GM19328 (cell line): Measurements from ENCODE around the gene LARGE2.
"Not testable (repeated sequence)": the region's sequence is repeated elsewhere in the genome, so short reads cannot be mapped to it uniquely, and the experiment has no call there.

ENCODE experiments used
- ATAC-seq: cut with Tn5 transposase; IDR thresholded peaks from one replicate; pipeline ENCODE4 v1.9.1; 2021; ENCODE audit warnings: mild to moderate bottlenecking, moderate library complexity; ENCODE audit not compliant: unreplicated experiment

LARGE2 gene

DNA sequence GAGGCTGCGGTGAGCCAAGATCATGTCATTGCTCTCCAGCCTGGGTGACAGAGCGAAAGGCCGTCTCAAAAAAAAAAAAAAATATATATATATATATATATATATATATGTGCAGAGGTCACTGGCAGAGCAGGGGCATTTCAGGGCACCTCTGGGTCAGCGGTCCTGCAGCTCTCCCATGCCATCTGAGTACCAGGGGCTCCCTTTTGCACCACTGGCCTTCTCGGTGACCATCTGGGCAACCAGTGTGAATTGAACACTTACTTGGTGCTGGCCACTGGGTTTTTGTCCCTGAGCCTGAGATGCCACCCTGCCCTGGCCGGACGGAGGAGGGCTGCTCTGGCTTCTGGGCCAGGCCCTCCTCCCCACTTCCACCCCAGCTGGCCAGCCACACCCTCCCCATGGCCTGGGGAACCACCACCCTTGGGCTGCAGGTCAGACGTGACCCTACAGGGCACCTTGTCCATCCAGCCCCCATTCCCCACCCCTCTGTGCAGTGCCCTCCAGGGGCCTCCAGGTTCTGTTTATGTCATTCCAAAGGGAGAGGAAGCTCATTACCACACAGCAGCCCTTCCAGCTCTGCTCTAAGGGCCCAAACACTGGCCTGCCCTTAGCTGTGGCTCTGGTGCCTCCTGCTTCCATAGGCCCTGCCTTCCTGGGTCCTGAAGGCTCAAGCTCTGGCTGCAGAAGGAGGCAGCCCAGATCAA is 26.8 kb upstream of the LARGE2 start:
- no peak for ATAC-seq

DNA sequence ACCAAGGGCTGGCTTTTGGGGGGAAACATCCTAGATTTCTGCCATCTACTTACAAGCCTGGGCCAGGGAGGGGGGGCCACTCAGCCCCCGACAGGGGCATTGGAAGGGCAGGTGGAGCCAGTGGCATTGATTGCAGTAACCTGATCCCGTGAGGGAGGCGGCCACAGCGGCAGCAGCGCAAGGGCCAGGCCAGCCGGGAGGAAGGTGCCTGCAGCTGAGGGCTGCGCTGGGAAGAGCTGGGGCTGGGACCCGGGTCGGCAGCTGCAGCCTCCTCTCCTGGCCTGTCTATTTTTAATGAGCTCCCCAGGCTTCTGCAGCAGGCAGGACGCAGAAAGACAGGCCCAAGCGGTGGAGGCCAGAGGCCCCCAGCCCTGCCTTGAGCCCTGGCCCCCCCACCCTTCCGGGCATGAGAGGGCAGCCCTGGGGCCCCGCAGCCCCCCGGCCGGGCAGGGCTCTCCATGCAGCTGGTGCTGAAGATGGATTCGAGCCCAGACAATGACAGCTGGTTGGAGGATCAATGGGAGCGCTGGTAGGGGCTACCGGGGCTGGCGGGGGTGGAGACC is 26.0 kb upstream of the LARGE2 start:
- ATAC-seq = no peak

DNA sequence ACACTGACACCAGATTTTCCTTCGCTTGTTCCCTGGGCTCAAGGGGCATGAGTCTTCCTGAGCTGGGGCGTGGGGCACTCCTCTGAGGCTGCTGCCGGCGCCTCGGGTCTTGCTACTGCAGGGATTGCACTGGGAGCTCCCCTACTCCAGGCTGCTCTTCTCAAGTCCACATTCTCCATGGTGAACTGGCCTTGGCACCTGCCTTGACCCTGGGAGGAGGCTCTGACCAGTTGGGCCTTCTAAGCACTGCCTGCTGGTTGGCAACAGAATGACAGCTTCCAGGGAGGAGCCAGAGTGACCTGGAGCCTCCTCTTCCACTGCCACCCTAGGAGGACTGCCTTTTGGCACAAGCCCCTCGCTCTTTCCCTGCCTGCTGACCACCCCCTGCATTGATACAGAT is 24.9 kb upstream of the LARGE2 start:
- ATAC-seq = no peak

DNA sequence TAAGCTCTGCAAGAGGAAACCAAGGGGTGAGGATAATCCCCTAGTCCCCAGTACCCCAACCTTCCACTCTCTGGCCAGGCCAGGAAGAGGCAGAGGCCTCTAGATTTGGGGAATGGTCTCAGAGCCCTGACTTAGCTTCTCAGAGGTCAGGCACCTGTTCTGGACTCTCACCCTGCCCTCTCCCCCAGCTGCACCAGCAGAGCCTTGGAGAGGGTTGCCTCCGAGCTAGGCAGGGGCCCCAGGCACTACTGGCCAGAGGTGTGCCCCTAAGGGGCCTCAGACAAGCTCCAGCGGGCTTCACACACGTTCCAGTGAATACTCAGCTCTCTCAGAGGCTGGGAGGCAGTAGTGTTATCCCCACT is 23.4 kb upstream of the LARGE2 start:
- ATAC-seq = no peak

DNA sequence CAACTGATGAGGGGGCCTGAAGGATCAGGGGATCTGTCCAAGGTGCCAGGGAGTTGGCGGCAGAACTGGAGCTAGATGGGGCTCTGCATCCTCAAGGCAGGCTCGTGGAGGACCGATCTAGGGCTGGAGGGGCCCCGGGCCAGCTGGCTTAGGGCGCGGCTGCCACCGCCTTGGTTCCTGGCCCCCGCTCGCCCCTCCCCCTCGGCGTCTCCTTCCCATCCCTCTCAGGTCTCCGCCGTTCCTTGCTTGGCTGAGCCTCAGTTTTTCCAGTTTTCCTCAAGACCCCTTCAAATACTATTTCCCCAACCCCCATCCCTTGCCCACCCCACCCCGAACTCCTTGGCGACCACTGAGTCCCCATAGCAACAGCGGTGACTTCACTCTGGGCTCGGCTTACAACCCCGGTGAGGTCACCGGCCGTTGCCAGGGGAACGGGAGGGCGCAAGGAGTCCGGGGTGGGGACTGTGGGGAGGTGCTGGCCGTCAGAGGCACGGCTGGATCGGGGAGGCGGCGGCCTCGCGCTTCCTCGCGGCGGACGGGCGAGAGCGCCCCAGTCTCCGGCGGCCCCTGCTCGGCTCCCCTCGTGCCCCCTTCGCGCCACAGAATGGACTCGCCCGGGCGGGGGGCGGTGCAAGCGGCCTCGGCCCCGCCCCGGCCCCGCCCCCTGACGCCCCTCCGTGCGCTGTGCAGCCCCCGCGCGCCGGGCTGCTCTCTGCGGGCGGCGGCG is 22.8 kb upstream of the LARGE2 start:
- ATAC-seq = no peak

DNA sequence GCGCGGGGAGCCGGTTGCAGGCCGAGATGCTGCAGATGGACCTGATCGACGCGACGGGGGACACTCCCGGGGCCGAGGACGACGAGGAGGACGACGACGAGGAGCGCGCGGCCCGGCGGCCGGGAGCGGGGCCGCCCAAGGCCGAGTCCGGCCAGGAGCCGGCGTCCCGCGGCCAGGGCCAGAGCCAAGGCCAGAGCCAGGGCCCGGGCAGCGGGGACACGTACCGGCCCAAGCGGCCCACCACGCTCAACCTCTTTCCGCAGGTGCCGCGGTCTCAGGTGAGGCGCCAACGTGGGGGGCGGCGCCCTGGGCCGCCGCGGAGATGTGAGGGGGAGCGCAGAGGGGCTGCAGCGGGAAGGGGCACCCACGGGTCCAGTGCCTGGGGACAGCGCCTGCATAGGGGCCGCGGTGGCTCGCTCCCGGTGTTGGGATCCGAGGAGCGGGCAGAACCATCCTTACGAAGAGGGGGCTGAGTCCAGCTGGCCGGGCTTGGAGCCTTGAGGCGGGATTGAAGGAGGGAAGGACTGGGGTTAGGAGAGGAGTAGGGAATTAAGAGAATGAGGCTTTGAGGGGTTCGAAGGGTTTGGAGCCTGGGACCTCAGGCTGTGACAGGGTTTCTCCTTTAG is 22.2 kb upstream of the LARGE2 start:
- ATAC-seq = not testable (repeated sequence)

DNA sequence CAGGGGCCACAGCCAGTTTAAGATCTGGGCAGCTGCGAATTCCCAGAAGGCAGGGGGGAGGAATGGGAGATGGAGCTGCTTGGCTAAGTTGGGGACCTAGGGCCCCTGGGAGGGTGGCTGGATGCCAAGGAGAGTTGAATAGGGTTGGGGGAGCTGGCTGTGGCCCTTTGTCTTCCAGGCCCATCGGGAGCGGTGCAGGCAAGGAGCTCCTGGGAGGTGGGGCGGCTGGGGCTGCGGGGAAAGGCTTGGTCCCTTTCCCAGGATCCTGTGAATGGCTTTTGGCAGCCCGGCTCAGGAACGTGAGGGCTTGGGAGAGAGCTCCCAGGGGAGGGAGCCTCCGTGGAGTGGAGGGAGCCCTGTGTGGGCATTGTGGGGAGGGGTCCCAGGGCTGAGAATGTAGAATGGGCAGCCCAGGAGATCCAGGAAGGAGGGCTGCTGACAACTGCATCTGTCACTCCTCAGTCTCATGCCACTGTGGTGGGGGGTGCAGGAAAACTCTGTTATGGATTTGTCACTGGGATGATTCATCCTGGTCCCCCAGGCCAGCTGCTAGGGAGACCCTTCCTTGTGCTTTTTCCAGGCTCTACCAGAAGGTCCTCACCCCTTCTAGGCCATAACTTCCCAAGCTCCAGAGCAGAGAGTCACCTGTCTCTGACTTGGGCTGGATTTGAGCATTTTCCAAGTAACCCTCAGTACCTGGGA is 21.4 kb upstream of the LARGE2 start:
- no peak for ATAC-seq

DNA sequence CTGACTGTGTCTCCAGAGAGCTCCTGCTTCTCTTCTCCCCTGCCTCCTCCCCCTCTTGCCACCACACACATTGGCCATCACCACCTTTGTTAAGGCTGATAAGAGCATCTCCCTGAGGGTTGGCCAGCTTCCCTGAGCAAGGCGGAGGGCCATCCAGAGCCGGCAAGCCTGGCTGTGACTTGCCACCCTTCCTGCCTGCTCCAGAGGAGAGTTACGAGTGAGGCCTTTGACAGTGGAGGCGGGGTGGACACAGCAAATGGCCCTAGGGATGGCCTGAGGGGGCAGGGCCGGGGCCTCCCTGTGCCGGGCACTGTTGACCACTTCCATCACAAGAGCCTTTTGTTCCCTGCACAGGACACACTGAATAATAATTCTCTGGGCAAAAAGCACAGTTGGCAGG is 20.8 kb upstream of the LARGE2 start:
- no peak for ATAC-seq

DNA sequence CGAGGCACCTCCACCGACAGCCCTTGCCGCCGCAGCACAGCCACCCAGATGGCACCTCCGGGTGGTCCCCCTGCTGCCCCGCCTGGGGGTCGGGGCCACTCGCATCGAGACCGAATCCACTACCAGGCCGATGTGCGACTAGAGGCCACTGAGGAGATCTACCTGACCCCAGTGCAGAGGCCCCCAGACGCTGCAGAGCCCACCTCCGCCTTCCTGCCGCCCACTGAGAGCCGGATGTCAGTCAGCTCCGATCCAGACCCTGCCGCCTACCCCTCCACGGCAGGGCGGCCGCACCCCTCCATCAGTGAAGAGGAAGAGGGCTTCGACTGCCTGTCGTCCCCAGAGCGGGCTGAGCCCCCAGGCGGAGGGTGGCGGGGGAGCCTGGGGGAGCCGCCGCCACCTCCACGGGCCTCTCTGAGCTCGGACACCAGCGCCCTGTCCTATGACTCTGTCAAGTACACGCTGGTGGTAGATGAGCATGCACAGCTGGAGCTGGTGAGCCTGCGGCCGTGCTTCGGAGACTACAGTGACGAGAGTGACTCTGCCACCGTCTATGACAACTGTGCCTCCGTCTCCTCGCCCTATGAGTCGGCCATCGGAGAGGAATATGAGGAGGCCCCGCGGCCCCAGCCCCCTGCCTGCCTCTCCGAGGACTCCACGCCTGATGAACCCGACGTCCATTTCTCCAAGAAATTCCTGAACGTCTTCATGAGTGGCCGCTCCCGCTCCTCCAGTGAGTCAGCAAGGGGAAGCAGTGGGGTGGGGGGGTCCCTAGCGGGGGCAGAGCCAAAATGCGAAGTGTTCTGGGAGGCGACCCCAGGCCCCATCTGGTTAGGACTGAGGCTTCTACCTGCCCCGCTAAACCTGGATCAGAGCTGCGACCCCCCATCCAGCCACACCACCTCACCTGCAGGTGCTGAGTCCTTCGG is 19.7 kb upstream of the LARGE2 start:
- ATAC-seq = no peak

DNA sequence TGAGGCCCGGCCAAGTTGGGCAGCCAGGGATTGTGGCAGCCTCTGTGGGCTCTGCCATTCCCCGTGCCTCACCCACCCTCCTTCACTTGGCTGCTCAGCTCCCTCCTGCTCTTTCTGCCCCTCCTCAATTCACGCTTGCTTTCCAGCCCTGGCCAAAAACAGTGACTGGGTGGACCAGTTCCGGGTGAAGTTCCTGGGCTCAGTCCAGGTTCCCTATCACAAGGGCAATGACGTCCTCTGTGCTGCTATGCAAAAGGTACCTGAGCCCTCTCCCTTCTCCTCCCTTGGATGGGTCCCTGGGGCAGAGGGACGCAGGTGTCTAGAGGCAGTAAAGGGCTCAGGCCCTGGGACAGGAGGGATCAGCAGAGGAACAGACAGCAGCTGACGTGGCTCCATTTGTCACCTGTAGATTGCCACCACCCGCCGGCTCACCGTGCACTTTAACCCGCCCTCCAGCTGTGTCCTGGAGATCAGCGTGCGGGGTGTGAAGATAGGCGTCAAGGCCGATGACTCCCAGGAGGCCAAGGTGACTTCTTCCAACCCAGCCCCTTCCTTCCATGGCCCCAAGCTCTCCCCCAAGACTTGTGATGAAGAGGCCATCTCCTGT is 18.0 kb upstream of the LARGE2 start:
- no peak for ATAC-seq

DNA sequence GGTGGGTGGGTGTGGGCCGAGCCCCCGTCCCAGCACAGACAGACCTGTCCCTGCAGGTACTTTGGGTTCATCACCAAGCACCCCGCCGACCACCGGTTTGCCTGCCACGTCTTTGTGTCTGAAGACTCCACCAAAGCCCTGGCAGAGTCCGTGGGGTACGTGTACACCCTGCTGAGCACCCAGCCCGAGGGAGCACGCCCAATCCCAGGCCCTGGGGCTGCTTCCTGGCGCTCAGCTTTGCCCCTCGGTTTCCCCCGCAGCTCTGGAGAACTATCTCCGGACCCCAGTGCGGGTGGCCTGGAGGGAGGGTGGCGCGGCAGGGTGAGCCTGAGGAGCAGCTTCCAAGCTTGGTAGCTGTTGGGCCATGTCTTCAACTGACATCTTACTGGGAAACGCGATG is 17.4 kb upstream of the LARGE2 start:
- no peak for ATAC-seq

DNA sequence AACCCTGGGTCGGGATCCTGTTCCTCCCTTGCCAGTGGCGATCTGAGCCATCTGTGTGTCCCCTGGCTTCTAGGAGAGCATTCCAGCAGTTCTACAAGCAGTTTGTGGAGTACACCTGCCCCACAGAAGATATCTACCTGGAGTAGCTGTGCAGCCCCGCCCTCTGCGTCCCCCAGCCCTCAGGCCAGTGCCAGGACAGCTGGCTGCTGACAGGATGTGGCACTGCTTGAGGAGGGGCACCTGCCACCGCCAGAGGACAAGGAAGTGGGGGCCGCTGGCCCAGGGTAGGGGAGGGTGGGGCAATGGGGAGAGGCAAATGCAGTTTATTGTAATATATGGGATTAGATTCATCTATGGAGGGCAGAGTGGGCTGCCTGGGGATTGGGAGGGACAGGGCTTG is 16.9 kb upstream of the LARGE2 start:
- ATAC-seq = not testable (repeated sequence)

DNA sequence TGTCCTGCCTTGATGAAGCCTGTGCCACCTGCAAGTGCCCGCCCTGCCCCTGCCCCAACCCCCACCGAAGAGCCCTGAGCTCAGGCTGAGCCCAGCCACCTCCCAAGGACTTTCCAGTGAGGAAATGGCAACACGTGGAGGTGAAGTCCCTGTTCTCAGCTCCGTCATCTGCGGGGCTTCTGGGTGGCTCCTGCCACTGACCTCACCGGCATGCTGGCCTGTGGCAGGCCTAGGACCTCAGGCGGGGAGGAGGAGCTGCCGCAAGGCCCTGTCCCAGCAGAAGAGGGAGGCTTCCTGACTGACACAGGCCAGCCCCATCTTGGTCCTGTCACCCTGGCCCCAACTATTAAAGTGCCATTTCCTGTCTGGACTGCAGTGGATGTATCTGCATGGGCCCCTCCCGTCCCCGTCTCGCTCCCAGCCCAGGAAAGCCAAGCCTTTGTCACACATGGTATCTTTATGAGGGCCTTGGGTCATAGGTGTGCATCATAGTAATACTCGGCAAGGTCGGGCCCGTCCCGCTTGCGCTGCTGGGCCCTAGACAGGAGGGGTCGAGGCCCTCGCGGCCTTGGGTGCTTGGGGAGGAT is 16.3 kb upstream of the LARGE2 start:
- no peak for ATAC-seq

DNA sequence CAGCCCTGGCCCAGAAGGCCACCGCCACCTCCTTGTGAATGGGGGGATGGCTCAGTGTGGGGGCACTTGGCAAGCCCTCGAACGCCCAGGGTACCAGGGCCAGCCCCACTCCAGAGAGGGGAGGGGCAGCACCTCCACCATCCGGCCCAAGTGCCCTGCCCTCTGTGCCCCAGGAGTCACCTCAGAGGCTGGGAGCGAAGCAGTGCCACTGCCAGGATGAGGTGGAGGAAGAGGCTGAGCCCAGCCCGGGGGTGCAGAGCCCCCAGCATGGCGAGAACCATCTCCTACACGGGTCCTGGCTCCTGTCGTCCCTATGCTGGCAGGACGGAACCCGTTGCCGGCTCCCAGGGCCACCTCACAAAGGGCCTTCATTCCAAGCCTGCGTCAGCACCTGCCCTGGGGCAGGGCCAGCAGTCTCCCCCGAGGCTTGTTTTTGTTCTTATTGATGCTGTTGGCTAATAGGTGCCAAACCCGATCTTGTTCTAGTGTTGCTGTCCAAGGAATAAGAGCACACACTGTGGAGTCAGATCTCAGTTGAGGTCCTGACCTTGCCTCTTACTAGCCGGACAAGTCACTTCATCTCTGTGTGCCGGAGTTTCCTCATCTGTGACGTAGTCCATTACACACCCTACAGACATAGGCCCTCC is 15.4 kb upstream of the LARGE2 start, which contains the start of gene FREY1:
TSS of gene FREY1 (minus strand) at position 307 of the 647 bp plus-strand sequence. CDS start at position 281, 26 bp downstream.
- ATAC-seq = no peak

DNA sequence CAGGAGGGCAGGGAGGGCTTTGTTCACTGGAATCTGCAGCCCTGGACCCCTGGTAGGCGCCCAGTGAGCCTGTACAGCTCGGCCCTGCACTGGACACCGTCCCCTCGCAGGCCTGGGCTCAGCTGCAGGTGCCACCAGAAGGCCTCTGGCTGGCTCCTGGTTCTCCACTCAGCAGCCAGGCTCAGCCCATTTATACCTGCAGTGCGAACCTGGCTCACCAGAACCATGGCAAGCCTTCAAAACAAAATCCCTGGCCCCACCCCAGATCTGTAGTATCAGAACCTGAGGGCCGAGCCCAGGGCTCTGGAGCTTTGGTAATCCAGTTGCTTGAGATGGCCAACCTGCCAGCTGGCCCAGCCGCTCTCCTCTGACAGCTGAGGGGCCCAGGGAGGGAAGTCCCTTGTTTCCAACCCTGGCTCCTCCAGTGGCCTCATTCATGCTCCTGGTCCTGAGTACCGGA is 14.5 kb upstream of the LARGE2 start:
- ATAC-seq = no peak

DNA sequence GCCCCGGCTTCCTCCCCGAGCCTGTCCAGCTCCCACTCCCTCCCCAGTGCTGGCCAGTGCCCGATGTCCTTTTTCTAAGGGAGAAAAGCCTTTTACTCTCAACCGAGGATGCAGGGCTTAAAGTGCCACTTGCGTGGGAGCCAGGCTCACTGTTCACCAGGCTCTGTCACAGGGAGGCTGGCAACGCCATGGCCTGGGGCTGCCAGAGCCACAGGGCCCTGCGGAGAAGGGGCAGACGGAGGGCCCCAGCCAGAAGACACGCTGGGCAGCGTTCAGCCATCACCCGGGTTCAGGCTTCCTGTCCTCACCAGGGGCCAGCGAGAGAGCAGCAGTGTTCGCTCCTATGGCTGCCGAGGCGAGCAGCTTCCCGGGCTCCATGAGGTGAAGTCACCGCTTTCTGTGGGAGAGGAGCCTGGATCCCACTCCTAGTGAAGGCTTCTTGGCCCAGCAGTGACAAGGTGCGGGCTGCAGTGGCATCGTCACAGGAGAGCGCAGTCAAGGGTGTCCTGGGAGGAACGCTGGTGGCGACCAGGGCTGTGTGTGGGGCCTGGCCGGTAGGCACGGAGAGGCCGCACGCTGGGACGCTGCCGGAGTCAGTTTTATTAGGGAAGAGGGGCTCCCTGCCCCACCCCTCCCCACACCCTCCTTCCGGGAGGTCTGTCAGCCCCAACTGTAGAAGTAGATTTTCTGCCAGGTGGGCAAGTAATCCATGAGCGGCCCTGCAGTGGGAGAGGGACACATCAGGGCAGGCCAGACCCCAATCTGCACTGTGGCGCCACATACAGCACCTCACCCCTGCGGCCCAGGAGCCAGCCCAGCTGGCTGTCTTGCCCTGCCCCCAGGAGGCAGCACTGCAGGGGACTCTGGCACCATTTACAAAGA is 12.6 kb upstream of the LARGE2 start:
- no peak for ATAC-seq

DNA sequence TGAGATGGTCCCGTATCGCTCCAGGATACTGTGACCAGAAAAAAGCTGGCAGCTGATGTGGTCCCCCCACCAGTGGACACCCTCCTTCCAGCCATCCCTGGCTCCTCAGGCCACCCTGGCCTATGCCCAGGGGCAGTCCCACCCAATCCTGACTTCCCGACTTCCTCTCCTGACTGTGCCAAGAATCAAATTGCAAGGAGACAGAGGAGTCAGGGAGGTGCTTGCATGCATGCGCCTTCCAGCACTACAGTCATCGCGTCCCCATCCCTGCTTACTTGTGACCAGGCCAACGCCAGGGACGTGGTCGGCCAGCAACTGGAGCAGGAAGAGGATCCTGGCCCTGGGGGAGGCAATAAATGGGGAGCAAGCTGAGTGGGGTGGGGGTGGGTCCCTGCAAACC is 11.8 kb upstream of the LARGE2 start:
- ATAC-seq = no peak

DNA sequence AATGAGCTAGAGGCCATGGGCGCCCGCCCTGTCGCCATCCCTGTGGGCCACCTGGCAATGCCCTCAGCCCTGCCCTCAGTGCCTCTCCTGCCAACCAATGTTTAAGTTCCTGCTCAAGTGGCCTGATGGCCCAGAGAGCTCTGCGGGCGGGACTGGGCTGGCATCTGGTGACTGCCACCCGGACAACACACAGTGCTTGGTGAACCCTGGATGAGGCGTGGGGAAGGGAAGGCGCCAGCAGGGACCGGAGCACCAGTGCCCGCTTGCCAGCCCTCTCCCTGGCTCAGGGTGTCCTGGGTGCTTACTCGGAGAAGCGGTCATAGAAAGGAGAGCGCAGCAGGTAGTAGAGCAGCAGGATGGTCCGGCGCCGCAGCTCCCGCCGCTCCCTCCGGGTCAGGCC is 8.9 kb upstream of the LARGE2 start:
- no peak for ATAC-seq
